H1 (cell line): ENCODE measurements around the gene DNER. TPM values are rescaled to one million over a fixed set of nuclear protein-coding genes. Genes with fewer than 3 reads are reported as not detected.

Experiments
- CTCF ChIA-PET: fragments of 300-600 bp; sonication (Branson Sonifier 250); formaldehyde crosslinking; loops from one replicate; lab custom pipeline; 2021; ENCODE audit not compliant: partially characterized antibody; lab: Charles Lee
- POLR2A ChIA-PET: fragments of 300-600 bp; sonication (Branson Sonifier 250); formaldehyde crosslinking; loops from one replicate; lab custom pipeline; 2021; ENCODE audit warnings: inconsistent platforms; ENCODE audit not compliant: partially characterized antibody; lab: Charles Lee
- DNase-seq, 2 experiments: peaks; one replicate each; pipeline versions ENCODE4 v3.0.0 to v3.0.0-alpha.2; 2010 to 2022; ENCODE audit warnings: low spot score in 2 of 2, low read depth in 1 of 2, mixed read lengths in 1 of 2
- FAIRE-seq: peaks from 2 replicates; lab custom pipeline; 2011; peaks lifted over from hg19 to GRCh38; lab: Jason Lieb, UNC
- H2AFZ ChIP-seq: 2 replicates; pipeline ENCODE4 v1.8.1; 2012; ENCODE audit warnings: low read length, inconsistent platforms
- H2AK5ac ChIP-seq: 2 replicates; pipeline ENCODE4 v1.6.1; 2013; ENCODE audit warnings: low read depth, low read length
- H2BK120ac ChIP-seq: replicated peaks from 2 replicates; pipeline ENCODE3; 2013; ENCODE audit warnings: low read depth, low read length, inconsistent platforms
- H2BK12ac ChIP-seq: 2 replicates; pipeline ENCODE4 v1.6.1; 2013; ENCODE audit warnings: low read depth, low read length
- H2BK15ac ChIP-seq: 2 replicates; pipeline ENCODE4 v1.6.1; 2013; ENCODE audit warnings: low read length
- H2BK20ac ChIP-seq: 2 replicates; pipeline ENCODE4 v1.6.1; 2013; ENCODE audit warnings: low read length
- H2BK5ac ChIP-seq: 2 replicates; pipeline ENCODE4 v1.6.1; 2013; ENCODE audit warnings: low read depth, low read length
- H3K14ac ChIP-seq: 2 replicates; pipeline ENCODE4 v1.6.1; 2013; ENCODE audit warnings: inconsistent platforms; ENCODE audit not compliant: insufficient read length
- H3K18ac ChIP-seq: 2 replicates; pipeline ENCODE4 v1.6.1; 2013; ENCODE audit warnings: low read length; ENCODE audit errors: extremely low read depth
- H3K23ac ChIP-seq: 2 replicates; pipeline ENCODE4 v1.6.1; 2013; ENCODE audit warnings: inconsistent platforms; ENCODE audit not compliant: insufficient read length
- H3K23me2 ChIP-seq: 2 replicates; pipeline ENCODE4 v1.6.1; 2013; ENCODE audit warnings: low read depth, low read length
- H3K27ac ChIP-seq: 2 replicates; pipeline ENCODE4 v1.6.1; 2011; ENCODE audit warnings: low read depth, low read length, inconsistent platforms
- H3K27me3 ChIP-seq, 4 experiments: replicated peaks in 1 of 4; 1 replicate in 1 of 4; 2 replicates in 3 of 4; pipeline versions ENCODE4 v1.6.1 to v1.8.1; 2011 to 2013; ENCODE audit warnings: low read length in 3 of 4, mild to moderate bottlenecking in 3 of 4, inconsistent platforms in 2 of 4, mixed read lengths in 2 of 4, moderate library complexity in 1 of 4; ENCODE audit not compliant: control insufficient read depth in 3 of 4, insufficient read depth in 3 of 4; ENCODE audit errors: extremely low read depth in 1 of 4
- H3K36me3 ChIP-seq, 4 experiments: 2 replicates each; pipeline versions ENCODE4 v1.6.1 to v1.8.1; 2011 to 2013; ENCODE audit warnings: mild to moderate bottlenecking in 4 of 4, low read length in 3 of 4, moderate library complexity in 2 of 4, control low read depth in 1 of 4, inconsistent platforms in 1 of 4; ENCODE audit not compliant: insufficient read depth in 4 of 4, control insufficient read depth in 2 of 4
- H3K4ac ChIP-seq: replicated peaks from 2 replicates; pipeline ENCODE3; 2013; ENCODE audit warnings: low read length, low read depth, mixed read lengths, inconsistent platforms; ENCODE audit not compliant: insufficient read length
- H3K4me1 ChIP-seq, 4 experiments: replicated peaks in 1 of 4; 1 replicate in 1 of 4; 2 replicates in 3 of 4; pipeline versions ENCODE4 v1.6.1 to v1.8.1; 2011 to 2013; ENCODE audit warnings: low read length in 3 of 4, inconsistent platforms in 2 of 4, mixed read lengths in 1 of 4; ENCODE audit not compliant: insufficient read depth in 4 of 4, control insufficient read depth in 3 of 4
- H3K4me2 ChIP-seq, 2 experiments: 2 replicates each; pipeline versions ENCODE4 v1.6.1 to v1.8.1; 2011 to 2013; ENCODE audit warnings: low read depth in 2 of 2, low read length in 2 of 2, control low read depth in 1 of 2, inconsistent platforms in 1 of 2, mild to moderate bottlenecking in 1 of 2; ENCODE audit not compliant: insufficient read depth in 1 of 2
- H3K4me3 ChIP-seq, 4 experiments: fragments of 200-600, 300-600 bp in 1 of 4; sonication (generic), shearing (Covaris generic), sonication (Bioruptor Twin) in 1 of 4; 2 replicates each; pipeline versions ENCODE4 v1.5.1 to v1.8.1; 2011 to 2016; ENCODE audit warnings: low read length in 4 of 4, low read depth in 3 of 4, control low read depth in 2 of 4, inconsistent platforms in 2 of 4, mild to moderate bottlenecking in 2 of 4, mixed read lengths in 1 of 4, moderate library complexity in 1 of 4; ENCODE audit not compliant: insufficient read depth in 2 of 4; ENCODE audit errors: extremely low read depth in 1 of 4
- H3K56ac ChIP-seq: replicated peaks from 2 replicates; pipeline ENCODE3; 2013; ENCODE audit warnings: low read depth, mild to moderate bottlenecking, mixed read lengths, low read length, inconsistent platforms; ENCODE audit not compliant: insufficient read length
- H3K79me1 ChIP-seq: 2 replicates; pipeline ENCODE4 v1.6.1; 2013; ENCODE audit warnings: low read depth, low read length, control low read depth
- H3K79me2 ChIP-seq, 2 experiments: 2 replicates each; pipeline versions ENCODE4 v1.6.1 to v1.8.1; 2012 to 2013; ENCODE audit warnings: low read length in 2 of 2, mild to moderate bottlenecking in 2 of 2, inconsistent platforms in 1 of 2; ENCODE audit not compliant: insufficient read depth in 2 of 2, control insufficient read depth in 1 of 2
- H3K9ac ChIP-seq, 4 experiments: replicated peaks in 1 of 4; 1 replicate in 1 of 4; 2 replicates in 3 of 4; pipeline versions ENCODE4 v1.6.1 to v1.8.1; 2011 to 2013; ENCODE audit warnings: low read depth in 3 of 4, low read length in 3 of 4, control low read depth in 2 of 4, mild to moderate bottlenecking in 2 of 4, moderate library complexity in 2 of 4, inconsistent platforms in 1 of 4; ENCODE audit errors: extremely low read depth in 1 of 4
- H3K9me3 ChIP-seq, 2 experiments: 2 replicates each; pipeline versions ENCODE4 v1.6.1 to v1.8.1; 2012 to 2013; ENCODE audit warnings: mild to moderate bottlenecking in 2 of 2, moderate library complexity in 2 of 2, control low read depth in 1 of 2, inconsistent platforms in 1 of 2, low read depth in 1 of 2, low read length in 1 of 2, mixed read lengths in 1 of 2; ENCODE audit not compliant: insufficient read depth in 2 of 2
- H4K20me1 ChIP-seq, 2 experiments: replicated peaks in 1 of 2; 2 replicates each; pipeline versions ENCODE3 to v1.8.1; 2011 to 2013; ENCODE audit warnings: inconsistent platforms in 2 of 2, low read length in 2 of 2, mild to moderate bottlenecking in 1 of 2; ENCODE audit not compliant: insufficient read depth in 2 of 2, control insufficient read depth in 1 of 2
- H4K5ac ChIP-seq: 2 replicates; pipeline ENCODE4 v1.6.1; 2013; ENCODE audit warnings: low read length, low read depth, mixed read lengths, inconsistent platforms; ENCODE audit not compliant: insufficient read length
- H4K8ac ChIP-seq: 2 replicates; pipeline ENCODE4 v1.8.0; 2013; ENCODE audit warnings: mild to moderate bottlenecking, moderate library complexity, low read length, inconsistent platforms; ENCODE audit not compliant: insufficient read depth; ENCODE audit errors: extremely low read depth
- H4K91ac ChIP-seq: replicated peaks from 2 replicates; pipeline ENCODE3; 2013; ENCODE audit warnings: low read length, mixed read lengths, inconsistent platforms; ENCODE audit not compliant: insufficient read length
- CHD2 ChIP-seq: IDR thresholded peaks from 2 replicates; pipeline ENCODE4 v1.6.1; 2012; ENCODE audit warnings: low read length, improper control_type of control experiment
- E2F6 ChIP-seq: IDR thresholded peaks from 2 replicates; pipeline ENCODE4 v1.6.1; 2012; ENCODE audit warnings: inconsistent platforms
- EP300 ChIP-seq, 2 experiments: IDR thresholded peaks; 1 replicate in 1 of 2; 2 replicates in 1 of 2; pipeline ENCODE4 v1.6.1; 2011 to 2012; ENCODE audit warnings: low read depth in 2 of 2, low read length in 2 of 2, mild to moderate bottlenecking in 2 of 2, borderline replicate concordance in 1 of 2, inconsistent platforms in 1 of 2, moderate library complexity in 1 of 2
- KDM5A ChIP-seq: fragments of 200-600 bp; IDR thresholded peaks from 2 replicates; pipeline ENCODE4 v1.7.1; 2012; ENCODE audit warnings: mild to moderate bottlenecking, low read length, inconsistent platforms, mixed read lengths
- MAFK ChIP-seq: IDR thresholded peaks from 2 replicates; pipeline ENCODE4 v1.6.1; 2012; ENCODE audit warnings: low read depth, mild to moderate bottlenecking, improper control_type of control experiment, low read length
- RAD21 ChIP-seq, 2 experiments: IDR thresholded peaks in 1 of 2; conservative IDR thresholded peaks in 1 of 2; 2 replicates each; pipeline ENCODE4 v1.6.1; 2011; ENCODE audit warnings: low read depth in 2 of 2, low read length in 2 of 2, improper control_type of control experiment in 1 of 2, inconsistent platforms in 1 of 2, mild to moderate bottlenecking in 1 of 2, moderate library complexity in 1 of 2
- SP1 ChIP-seq: IDR thresholded peaks from 2 replicates; pipeline ENCODE4 v1.6.1; 2011; ENCODE audit warnings: low read depth, low read length
- SP4 ChIP-seq: IDR thresholded peaks from 2 replicates; pipeline ENCODE4 v1.6.1; 2012; ENCODE audit warnings: low read length, inconsistent platforms
- SRF ChIP-seq: IDR thresholded peaks from 2 replicates; pipeline ENCODE4 v1.6.1; 2011; ENCODE audit warnings: mild to moderate bottlenecking, low read depth, low read length, moderate library complexity
- SUZ12 ChIP-seq: fragments of 200-600 bp; sonication (generic); IDR thresholded peaks from 2 replicates; pipeline ENCODE4 v1.6.1; 2012; ENCODE audit warnings: mild to moderate bottlenecking, inconsistent platforms, low read length, moderate library complexity, mixed read lengths
- WGBS, 2 experiments: shearing (Covaris generic) in 1 of 2; methylation state at CpG; one replicate each; pipeline versions ENCODE4 v1.1.6 to v1.1.7; 2013 to 2015; ENCODE audit warnings: low lambda C conversion rate in 2 of 2, mixed read lengths in 2 of 2, inconsistent platforms in 1 of 2, low coverage in 1 of 2, missing lambda C conversion rate in 1 of 2; ENCODE audit not compliant: insufficient replicate concordance in 2 of 2, insufficient coverage in 1 of 2, insufficient read length in 1 of 2; ENCODE audit errors: extremely low coverage in 1 of 2, missing lambda C conversion rate in 1 of 2; 5-methylcytosine and 5-hydroxymethylcytosine counted together
- polyA plus RNA-seq, 7 experiments: library from polyadenylated mRNA; depleted of rRNA in 3 of 7; stranded (reverse) in 5 of 7; unstranded in 2 of 7; fragments of >200 nt in 5 of 7; fragments of 200-250 nt in 2 of 7; gene quantifications; 1 replicate in 5 of 7; 2 replicates in 1 of 7; 4 replicates in 1 of 7; pipeline versions ENCODE4 v1.2.1 to v1.2.3, GENCODE V29; 2011 to 2013; ENCODE audit warnings: missing spikeins in 2 of 7, mixed read lengths in 2 of 7
- total RNA-seq: library from RNA; stranded (reverse); fragmentation: NEBNext Ultra II Directional; extraction: Animal tissue kit (Norgen Biotek cat#: 25700); gene quantifications from 2 replicates; pipeline ENCODE4 v1.2.1, GENCODE V29; 2021

The DNER gene
- total and polyA plus RNA-seq, 2 of the 8 experiments (the other 6 are each of a cell fraction or from before 2014, with no cell fraction given): 6.8 to 16.3 TPM

DNA sequence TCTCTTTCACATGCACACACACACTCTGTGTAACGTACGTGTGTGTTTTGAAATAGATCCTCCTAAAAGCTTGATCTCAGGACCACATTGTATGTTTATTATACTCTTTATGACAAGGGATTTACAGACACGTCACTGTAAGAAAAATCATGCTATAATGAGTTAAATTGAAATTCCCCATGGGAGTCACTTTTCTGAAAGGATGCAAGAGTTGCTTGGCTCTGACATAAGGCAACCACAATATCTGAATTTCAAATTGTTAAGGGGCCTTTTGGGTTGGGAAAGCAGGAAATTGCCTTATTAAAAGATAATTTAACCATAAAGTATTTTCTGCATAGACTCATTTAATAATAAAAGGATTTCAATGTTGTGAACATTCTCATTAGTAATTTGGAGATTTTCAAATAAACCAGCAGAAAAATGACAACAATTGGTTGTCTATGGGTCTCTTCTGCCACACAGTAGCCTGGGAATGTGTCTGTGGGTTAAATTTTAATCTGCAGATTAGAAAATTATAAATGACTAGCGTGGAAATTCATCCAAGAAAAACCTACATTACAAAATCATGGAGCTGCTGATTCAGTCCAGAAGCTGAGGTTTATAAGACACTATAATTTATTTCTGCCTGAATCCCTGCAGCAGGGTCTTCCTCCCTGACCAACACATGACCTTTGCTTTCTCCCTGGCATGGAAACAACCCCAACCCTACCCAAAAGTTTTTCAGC lies 367.4 kb downstream of the DNER start:
- Histone ChIP-seq H3K4me2 (no peak overlapping the region), H4K5ac (no peak overlapping the region), H4K20me1 (no peaks in the 10 kb centered on the region), H4K8ac (no peak overlapping the region), H3K27ac (no peak overlapping the region), H3K4ac (no peak overlapping the region), H2AK5ac (no peak overlapping the region), H3K9ac (no peak overlapping the region), H3K79me1 (no peaks in the 10 kb centered on the region), H2BK5ac (no peak overlapping the region), H2AFZ (no peak overlapping the region), H3K4me3 (no peak overlapping the region), H3K36me3 (no peaks in the 10 kb centered on the region), H4K91ac (no peak overlapping the region), H3K18ac (no peak overlapping the region), H3K14ac (no peak overlapping the region), H3K79me2 (no peaks in the 10 kb centered on the region), H2BK120ac (no peak overlapping the region), H2BK20ac (no peak overlapping the region), H3K23ac (no peak overlapping the region), H3K9me3 (no peaks in the 10 kb centered on the region), H2BK15ac (no peak overlapping the region), H3K27me3 (no peaks in the 10 kb centered on the region), H3K4me1 (no peaks in the 10 kb centered on the region), H2BK12ac (no peak overlapping the region), H3K56ac (no peak overlapping the region), H3K23me2 (no peaks in the 10 kb centered on the region)
- ChIA-PET CTCF (interaction anchor here (0.6 to 2.3 kb wide), 2 partner anchors 240 to 284 kb away, joined by 3 to 5 read pairs; no protein-coding TSS in a partner anchor), POLR2A (no interaction called here)
- WGBS, 2 experiments: 93% methylated on average over 4 of the region's 4 CpGs; no CpG with 5 or more reads in 1 of the 2 experiments
- FAIRE-seq: no peak
- DNase-seq: no peak
- TF ChIP-seq KDM5A (no peak), E2F6 (no peak), CHD2 (no peak), SRF (no peak), EP300 (IDR thresholded peaks at IDR 0.05; ENCODE audit: borderline replicate concordance in 1 of 2, low read depth in 2 of 2, low read length in 2 of 2) (no peak), SP4 (no peak), MAFK (no peak), SP1 (no peak), SUZ12 (no peak), RAD21 (IDR thresholded peaks at IDR 0.05 in 1 of 2, conservative IDR thresholded peaks at IDR 0.05 in 1 of 2; ENCODE audit: low read depth in 2 of 2, low read length in 2 of 2) (no peak)
